Progenitor cell of endocrine pancreas (in vitro differentiated cells): ENCODE results near the gene ZBTB46. TPM values are rescaled to one million over a fixed set of nuclear protein-coding genes. Genes with fewer than 3 reads are reported as not detected.

Experiments used
- DNase-seq: peaks from one replicate; pipeline ENCODE4 v3.0.0; 2021; ENCODE audit warnings: low spot score; ENCODE audit not compliant: unreplicated experiment
- H3K27ac Mint-ChIP-seq: 2 replicates; pipeline ENCODE4 v1.8.0; 2021; ENCODE audit warnings: mild to moderate bottlenecking, moderate library complexity, mixed read lengths
- H3K27me3 Mint-ChIP-seq: 2 replicates; pipeline ENCODE4 v1.8.0; 2021; ENCODE audit warnings: mixed read lengths
- H3K36me3 Mint-ChIP-seq: 2 replicates; pipeline ENCODE4 v1.8.0; 2022; ENCODE audit warnings: mixed read lengths; ENCODE audit not compliant: insufficient read depth
- H3K4me1 Mint-ChIP-seq: 2 replicates; pipeline ENCODE4 v1.8.0; 2021; ENCODE audit warnings: low read depth, mixed read lengths
- H3K4me3 Mint-ChIP-seq: 2 replicates; pipeline ENCODE4 v1.8.0; 2021; ENCODE audit warnings: low read depth, mild to moderate bottlenecking, moderate library complexity, mixed read lengths
- H3K9me3 Mint-ChIP-seq: 2 replicates; pipeline ENCODE4 v1.8.0; 2021; ENCODE audit warnings: low read depth, mixed read lengths
- total RNA-seq: library from RNA; stranded (reverse); gene quantifications from 2 replicates; pipeline ENCODE4 v1.2.1, GENCODE V29; 2021
- TF ChIP-seq, protein P1 (sequence below): fragments of 200-600 bp; sonication (generic); IDR thresholded peaks from one replicate; pipeline ENCODE4 v1.5.0; 2021; ENCODE audit warnings: antibody characterized with exemption, mild to moderate bottlenecking; ENCODE audit not compliant: unreplicated experiment

The ZBTB46 gene
- total RNA-seq, 1 donor from 2014 or later, result 31.2 TPM

- Mint-ChIP-seq H3K36me3 (peaks cover 4% of the 10 kb centered on the region), H3K4me3 (no peak overlapping the region), H3K27ac (no peak overlapping the region), H3K4me1 (no peaks in the 10 kb centered on the region), H3K27me3 (no peaks in the 10 kb centered on the region), H3K9me3 (no peaks in the 10 kb centered on the region)
- TF ChIP-seq, protein P1, sequence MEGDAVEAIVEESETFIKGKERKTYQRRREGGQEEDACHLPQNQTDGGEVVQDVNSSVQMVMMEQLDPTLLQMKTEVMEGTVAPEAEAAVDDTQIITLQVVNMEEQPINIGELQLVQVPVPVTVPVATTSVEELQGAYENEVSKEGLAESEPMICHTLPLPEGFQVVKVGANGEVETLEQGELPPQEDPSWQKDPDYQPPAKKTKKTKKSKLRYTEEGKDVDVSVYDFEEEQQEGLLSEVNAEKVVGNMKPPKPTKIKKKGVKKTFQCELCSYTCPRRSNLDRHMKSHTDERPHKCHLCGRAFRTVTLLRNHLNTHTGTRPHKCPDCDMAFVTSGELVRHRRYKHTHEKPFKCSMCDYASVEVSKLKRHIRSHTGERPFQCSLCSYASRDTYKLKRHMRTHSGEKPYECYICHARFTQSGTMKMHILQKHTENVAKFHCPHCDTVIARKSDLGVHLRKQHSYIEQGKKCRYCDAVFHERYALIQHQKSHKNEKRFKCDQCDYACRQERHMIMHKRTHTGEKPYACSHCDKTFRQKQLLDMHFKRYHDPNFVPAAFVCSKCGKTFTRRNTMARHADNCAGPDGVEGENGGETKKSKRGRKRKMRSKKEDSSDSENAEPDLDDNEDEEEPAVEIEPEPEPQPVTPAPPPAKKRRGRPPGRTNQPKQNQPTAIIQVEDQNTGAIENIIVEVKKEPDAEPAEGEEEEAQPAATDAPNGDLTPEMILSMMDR, result no peak
- DNase-seq, result no peak
These were observed 48.5 kb downstream of the ZBTB46 start for GRCh38 chr20:63782521-63782971.

DNA sequence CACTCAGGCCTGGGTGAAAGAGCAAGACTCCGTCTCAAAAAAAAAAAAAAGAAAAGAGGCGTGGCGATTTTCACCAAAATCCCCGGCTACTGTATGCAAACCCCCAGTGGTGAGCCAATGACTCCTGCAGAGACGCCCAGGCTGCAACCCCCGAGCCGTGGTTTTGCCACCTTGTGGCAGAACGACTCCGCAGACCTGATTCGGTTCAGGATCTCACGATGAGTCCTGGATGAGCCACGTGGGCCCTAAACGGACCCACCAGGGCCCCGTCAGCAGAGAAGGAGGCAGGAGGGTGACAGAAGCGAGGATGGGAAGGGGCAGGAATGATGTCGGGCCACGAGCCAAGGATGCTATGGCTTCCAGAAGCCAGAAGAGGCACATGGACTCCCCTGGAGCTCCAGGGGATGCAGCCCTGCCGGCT lies 49.0 kb downstream of the ZBTB46 start:
- peaks cover 8% of the 10 kb centered on the region for H3K36me3 Mint-ChIP-seq
- H3K4me1 Mint-ChIP-seq, result no peaks in the 10 kb centered on the region
- DNase-seq, result no peak
- H3K27ac Mint-ChIP-seq, result no peak overlapping the region
- no peaks in the 10 kb centered on the region for H3K9me3 Mint-ChIP-seq
- TF ChIP-seq, protein P1, result no peak
- no peaks in the 10 kb centered on the region for H3K27me3 Mint-ChIP-seq
- H3K4me3 Mint-ChIP-seq, result no peak overlapping the region

- Mint-ChIP-seq H3K4me3 (no peak overlapping the region), H3K4me1 (no peaks in the 10 kb centered on the region), H3K9me3 (no peaks in the 10 kb centered on the region), H3K27me3 (no peaks in the 10 kb centered on the region), H3K36me3 (peaks cover 8% of the 10 kb centered on the region), H3K27ac (no peak overlapping the region)
- DNase-seq, result no peak
- TF ChIP-seq, protein P1, result no peak
These were observed 49.9 kb downstream of the ZBTB46 start for GRCh38 chr20:63781181-63781580.

GRCh38 chr20:63778857-63779256 lies 52.2 kb downstream of the ZBTB46 start:
- H3K27me3 Mint-ChIP-seq, result no peaks in the 10 kb centered on the region
- no peak overlapping the region for H3K27ac Mint-ChIP-seq
- H3K4me1 Mint-ChIP-seq, result peaks cover 9% of the 10 kb centered on the region
- TF ChIP-seq, protein P1, result no peak
- DNase-seq, result no peak
- H3K36me3 Mint-ChIP-seq, result peaks cover 8% of the 10 kb centered on the region
- no peaks in the 10 kb centered on the region for H3K9me3 Mint-ChIP-seq
- no peak overlapping the region for H3K4me3 Mint-ChIP-seq

- Mint-ChIP-seq H3K27ac (peak overlapping the region; percentile 21), H3K27me3 (no peaks in the 10 kb centered on the region), H3K4me3 (no peak overlapping the region), H3K9me3 (no peaks in the 10 kb centered on the region), H3K4me1 (peaks cover 9% of the 10 kb centered on the region), H3K36me3 (peaks cover 8% of the 10 kb centered on the region)
- DNase-seq, result no peak
- TF ChIP-seq, protein P1, result no peak
These were observed 52.9 kb downstream of the ZBTB46 start for GRCh38 chr20:63778034-63778752.
